ENCODE results near the gene KIAA1671. TPM values are rescaled to one million over a fixed set of nuclear protein-coding genes. Genes with fewer than 3 reads are reported as not detected.

The KIAA1671 gene
- total and polyA plus RNA-seq, 9 of the 15 experiments (the other 6 are each of a cell fraction or from before 2014, with no cell fraction given) = under 0.01 to 0.11 (median 0.02) TPM; not detected in 5

DNA sequence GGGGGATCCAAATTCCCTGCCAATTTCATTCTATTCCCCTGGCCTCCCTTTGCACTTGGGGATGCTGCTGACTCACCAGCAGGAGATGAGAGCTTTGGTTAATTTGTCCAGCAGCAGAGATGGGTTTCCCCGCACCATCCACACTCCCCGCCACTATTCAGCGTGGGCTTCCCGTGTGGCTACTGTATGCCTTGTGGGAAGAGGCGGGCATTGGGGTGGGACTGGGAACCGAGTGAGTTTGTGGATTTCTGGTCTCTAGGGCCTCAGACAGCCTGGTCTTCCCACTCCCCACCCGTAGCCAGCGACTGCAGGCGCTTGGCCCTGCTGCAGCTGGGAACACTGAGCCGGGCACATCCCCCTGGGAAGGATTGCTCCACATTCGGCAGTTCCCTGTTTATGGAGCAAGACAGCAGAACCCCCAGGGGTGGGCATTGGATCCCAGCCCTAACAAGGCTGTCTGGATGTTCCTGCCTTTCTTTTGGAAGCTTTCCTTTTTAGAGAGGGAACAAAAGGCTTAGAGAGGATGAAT lies 23.4 kb downstream of the KIAA1671 start:
- in situ Hi-C loops (cut with MboI) (no loop called here), intact Hi-C loops (cut with micrococcal nuclease) (no loop called here)
- DNase-seq (ENCODE audit: extremely low read depth in 1 of 4, low spot score in 3 of 4) = no peak
- peaks cover 0 to 7% of the 10 kb centered on the region in 2 experiments; a peak in 1 of 5 replicates for H3K27me3 ChIP-seq (ENCODE audit: control insufficient read depth in 2 of 2, insufficient read depth in 2 of 2, low read length in 2 of 2)
- H3K9me1 ChIP-seq (ENCODE audit: control insufficient read depth, insufficient read depth, low read length) = no peaks in the 10 kb centered on the region
- no peak overlapping the region for H2AFZ ChIP-seq (ENCODE audit: low read depth, low read length)
- no peaks in the 10 kb centered on the region; a peak in 1 of 5 replicates for H3K4me1 ChIP-seq (replicated peaks in 1 of 2; ENCODE audit: control insufficient read depth in 2 of 2, insufficient read depth in 2 of 2, low read length in 2 of 2)
- ATAC-seq = no peak
- CTCF ChIA-PET (ENCODE audit: low intra/inter-chr PET ratio) = no interaction called here
- no peak overlapping the region for H3K9ac ChIP-seq (ENCODE audit: insufficient read depth in 1 of 2, low read depth in 2 of 2, low read length in 2 of 2)
- H3K79me2 ChIP-seq (ENCODE audit: control insufficient read depth, insufficient read depth, low read length) = no peaks in the 10 kb centered on the region
- no peak for FAIRE-seq
- no TSS peak for BruUV-seq (replicated peaks)
- no peak overlapping the region for H3K4me3 ChIP-seq
- no peak overlapping the region for H3K4me2 ChIP-seq (ENCODE audit: insufficient read depth, low read length)
- WGBS (ENCODE audit: insufficient coverage, low coverage, missing lambda C conversion rate) = under 1% methylated on average over 11 of the region's 11 CpGs
- H3K27ac ChIP-seq (ENCODE audit: extremely low read depth, low read depth, low read length) = no peak overlapping the region
- H3K36me3 ChIP-seq (ENCODE audit: control insufficient read depth, insufficient read depth, low read length) = no peaks in the 10 kb centered on the region
- POLR2A ChIA-PET = no interaction called here
- no peaks in the 10 kb centered on the region; the same call in 1 of the 2 replicates for H4K20me1 ChIP-seq (replicated peaks; ENCODE audit: control insufficient read depth, insufficient read depth, low read length)
- no peaks in the 10 kb centered on the region for H3K9me3 ChIP-seq (replicated peaks; ENCODE audit: control insufficient read depth, insufficient read depth, low read depth, low read length)
- TF ChIP-seq CXXC5 (CRISPR knock-in tag; IDR thresholded peaks at IDR 0.05) = no peak
- no peak for TF ChIP-seq TAF15 (IDR thresholded peaks at IDR 0.05; ENCODE audit: low read depth, low read length)
- TF ChIP-seq MAFG (tag; conservative IDR thresholded peaks at IDR 0.05) = no peak
- TF ChIP-seq, protein P1, sequence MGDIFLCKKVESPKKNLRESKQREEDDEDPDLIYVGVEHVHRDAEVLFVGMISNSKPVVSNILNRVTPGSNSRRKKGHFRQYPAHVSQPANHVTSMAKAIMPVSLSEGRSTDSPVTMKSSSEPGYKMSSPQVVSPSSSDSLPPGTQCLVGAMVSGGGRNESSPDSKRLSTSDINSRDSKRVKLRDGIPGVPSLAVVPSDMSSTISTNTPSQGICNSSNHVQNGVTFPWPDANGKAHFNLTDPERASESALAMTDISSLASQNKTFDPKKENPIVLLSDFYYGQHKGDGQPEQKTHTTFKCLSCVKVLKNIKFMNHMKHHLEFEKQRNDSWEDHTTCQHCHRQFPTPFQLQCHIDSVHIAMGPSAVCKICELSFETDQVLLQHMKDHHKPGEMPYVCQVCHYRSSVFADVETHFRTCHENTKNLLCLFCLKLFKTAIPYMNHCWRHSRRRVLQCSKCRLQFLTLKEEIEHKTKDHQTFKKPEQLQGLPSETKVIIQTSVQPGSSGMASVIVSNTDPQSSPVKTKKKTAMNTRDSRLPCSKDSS (IDR thresholded peaks at IDR 0.05; ENCODE audit: low read depth, partially characterized antibody) = no peak
- TF ChIP-seq RBM39 (optimal IDR thresholded peaks at IDR 0.05; ENCODE audit: low read depth, low read length) = no peak
- TF ChIP-seq SREBF2 (CRISPR knock-in tag; IDR thresholded peaks at IDR 0.05) = no peak
- TF ChIP-seq EGR1 (conservative IDR thresholded peaks at IDR 0.05) = no peak
- TF ChIP-seq, protein P2, sequence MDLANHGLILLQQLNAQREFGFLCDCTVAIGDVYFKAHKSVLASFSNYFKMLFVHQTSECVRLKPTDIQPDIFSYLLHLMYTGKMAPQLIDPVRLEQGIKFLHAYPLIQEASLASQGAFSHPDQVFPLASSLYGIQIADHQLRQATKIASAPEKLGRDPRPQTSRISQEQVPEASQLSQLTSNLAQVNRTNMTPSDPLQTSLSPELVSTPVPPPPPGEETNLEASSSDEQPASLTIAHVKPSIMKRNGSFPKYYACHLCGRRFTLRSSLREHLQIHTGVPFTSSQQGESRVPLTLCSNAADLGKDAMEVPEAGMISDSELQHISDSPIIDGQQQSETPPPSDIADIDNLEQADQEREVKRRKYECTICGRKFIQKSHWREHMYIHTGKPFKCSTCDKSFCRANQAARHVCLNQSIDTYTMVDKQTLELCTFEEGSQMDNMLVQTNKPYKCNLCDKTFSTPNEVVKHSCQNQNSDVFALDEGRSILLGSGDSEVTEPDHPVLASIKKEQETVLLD (IDR thresholded peaks at IDR 0.05) = no peak
- no peak for TF ChIP-seq FOSL1 (tag; conservative IDR thresholded peaks at IDR 0.05)
- TF ChIP-seq, protein P3, sequence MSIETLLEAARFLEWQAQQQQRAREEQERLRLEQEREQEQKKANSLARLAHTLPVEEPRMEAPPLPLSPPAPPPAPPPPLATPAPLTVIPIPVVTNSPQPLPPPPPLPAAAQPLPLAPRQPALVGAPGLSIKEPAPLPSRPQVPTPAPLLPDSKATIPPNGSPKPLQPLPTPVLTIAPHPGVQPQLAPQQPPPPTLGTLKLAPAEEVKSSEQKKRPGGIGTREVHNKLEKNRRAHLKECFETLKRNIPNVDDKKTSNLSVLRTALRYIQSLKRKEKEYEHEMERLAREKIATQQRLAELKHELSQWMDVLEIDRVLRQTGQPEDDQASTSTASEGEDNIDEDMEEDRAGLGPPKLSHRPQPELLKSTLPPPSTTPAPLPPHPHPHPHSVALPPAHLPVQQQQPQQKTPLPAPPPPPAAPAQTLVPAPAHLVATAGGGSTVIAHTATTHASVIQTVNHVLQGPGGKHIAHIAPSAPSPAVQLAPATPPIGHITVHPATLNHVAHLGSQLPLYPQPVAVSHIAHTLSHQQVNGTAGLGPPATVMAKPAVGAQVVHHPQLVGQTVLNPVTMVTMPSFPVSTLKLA (conservative IDR thresholded peaks at IDR 0.05) = no peak
- TF ChIP-seq PML (IDR thresholded peaks at IDR 0.05; ENCODE audit: low read length) = no peak
- TF ChIP-seq, protein P4, sequence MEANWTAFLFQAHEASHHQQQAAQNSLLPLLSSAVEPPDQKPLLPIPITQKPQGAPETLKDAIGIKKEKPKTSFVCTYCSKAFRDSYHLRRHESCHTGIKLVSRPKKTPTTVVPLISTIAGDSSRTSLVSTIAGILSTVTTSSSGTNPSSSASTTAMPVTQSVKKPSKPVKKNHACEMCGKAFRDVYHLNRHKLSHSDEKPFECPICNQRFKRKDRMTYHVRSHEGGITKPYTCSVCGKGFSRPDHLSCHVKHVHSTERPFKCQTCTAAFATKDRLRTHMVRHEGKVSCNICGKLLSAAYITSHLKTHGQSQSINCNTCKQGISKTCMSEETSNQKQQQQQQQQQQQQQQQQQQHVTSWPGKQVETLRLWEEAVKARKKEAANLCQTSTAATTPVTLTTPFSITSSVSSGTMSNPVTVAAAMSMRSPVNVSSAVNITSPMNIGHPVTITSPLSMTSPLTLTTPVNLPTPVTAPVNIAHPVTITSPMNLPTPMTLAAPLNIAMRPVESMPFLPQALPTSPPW (CRISPR knock-in tag; IDR thresholded peaks at IDR 0.05) = no peak
- no peak for TF ChIP-seq ZNF717 (CRISPR knock-in tag; IDR thresholded peaks at IDR 0.05)
